ENCODE measurements around the gene CYP27C1.

CYP27C1 gene

GRCh38 chr2:127191331-127192219, 28.5 kb downstream of the CYP27C1 start:
- DNase-seq = no peak

- DNase-seq = no peak
Observed at GRCh38 chr2:127188797-127189196, 31.3 kb downstream of the CYP27C1 start.

GRCh38 chr2:127187831-127188230, 32.3 kb downstream of the CYP27C1 start:
- no peak for DNase-seq

GRCh38 chr2:127187081-127187775, 32.9 kb downstream of the CYP27C1 start:
- DNase-seq = no peak

GRCh38 chr2:127185705-127186104, 34.4 kb downstream of the CYP27C1 start:
- no peak for DNase-seq

GRCh38 chr2:127185093-127185492, 35.0 kb downstream of the CYP27C1 start:
- no peak for DNase-seq

GRCh38 chr2:127183771-127184170, 36.3 kb downstream of the CYP27C1 start:
- no peak for DNase-seq

- no peak for DNase-seq
Observed at GRCh38 chr2:127182626-127183458, 37.3 kb downstream of the CYP27C1 start.

- no peak for DNase-seq
Observed at GRCh38 chr2:127181851-127182250, 38.2 kb downstream of the CYP27C1 start.

GRCh38 chr2:127179766-127180165, 40.3 kb downstream of the CYP27C1 start:
- DNase-seq = no peak

- DNase-seq = no peak
Observed at GRCh38 chr2:127177617-127178263, 42.4 kb downstream of the CYP27C1 start.

- DNase-seq = no peak
Observed at GRCh38 chr2:127176371-127177311, 43.5 kb downstream of the CYP27C1 start.

- no peak for DNase-seq
Observed at GRCh38 chr2:127175751-127176354, 44.2 kb downstream of the CYP27C1 start.

GRCh38 chr2:127175041-127175721, 44.9 kb downstream of the CYP27C1 start:
- no peak for DNase-seq

GRCh38 chr2:127174640-127175039, 45.5 kb downstream of the CYP27C1 start:
- no peak for DNase-seq

- DNase-seq = no peak
Observed at GRCh38 chr2:127174136-127174535, 46.0 kb downstream of the CYP27C1 start.

- no peak for DNase-seq
Observed at GRCh38 chr2:127173057-127173456, 47.0 kb downstream of the CYP27C1 start.

- DNase-seq = no peak
Observed at GRCh38 chr2:127172306-127172705, 47.8 kb downstream of the CYP27C1 start.

GRCh38 chr2:127170452-127171197, 49.5 kb downstream of the CYP27C1 start:
- no peak for DNase-seq

- DNase-seq = no peak
Observed at GRCh38 chr2:127170021-127170420, 50.1 kb downstream of the CYP27C1 start.
